Activated B cell treated with CpG ODN at 0.5 μM for 24 hours (primary cell): ENCODE data around the gene CISH. TPM values are rescaled to one million over a fixed set of nuclear protein-coding genes. Genes with fewer than 3 reads are reported as not detected.

Source experiments
- ATAC-seq: fragments of 200-7000 bp; cut with Tn5 transposase; one replicate; pipeline ENCODE4 v1.10.0; 2021; ENCODE audit warnings: low read depth, mild to moderate bottlenecking, moderate library complexity
- CTCF ChIA-PET: fragments of 350-600 bp; sonication (Branson Sonifier 250); formaldehyde crosslinking; loops from one replicate; lab custom pipeline; 2021; ENCODE audit warnings: antibody characterized with exemption; lab: Charles Lee
- POLR2A ChIA-PET: fragments of 350-600 bp; sonication (Branson Sonifier 250); formaldehyde crosslinking; loops from one replicate; lab custom pipeline; 2021; ENCODE audit warnings: antibody characterized with exemption; lab: Charles Lee
- DNase-seq: peaks from one replicate; pipeline ENCODE4 v3.0.0; 2022
- H3K27ac Mint-ChIP-seq: one replicate; pipeline ENCODE4 v1.8.0; 2020; ENCODE audit warnings: mixed read lengths
- H3K27me3 Mint-ChIP-seq: one replicate; pipeline ENCODE4 v1.8.0; 2021; ENCODE audit warnings: mixed read lengths
- H3K36me3 Mint-ChIP-seq: one replicate; pipeline ENCODE4 v1.8.0; 2021; ENCODE audit warnings: low read depth, mixed read lengths
- H3K4me1 Mint-ChIP-seq: one replicate; pipeline ENCODE4 v1.8.0; 2021; ENCODE audit warnings: mixed read lengths
- H3K4me3 Mint-ChIP-seq: one replicate; pipeline ENCODE4 v1.8.0; 2020; ENCODE audit warnings: mild to moderate bottlenecking, mixed read lengths
- H3K9me3 Mint-ChIP-seq: one replicate; pipeline ENCODE4 v1.8.0; 2020; ENCODE audit warnings: mixed read lengths
- intact Hi-C: fragments of 100-400 bp; cut with micrococcal nuclease; formaldehyde crosslinking; loops from one replicate; pipeline ENCODE4 v1.15.1; 2024
- total RNA-seq: library from RNA; stranded (reverse); gene quantifications from 2 replicates; pipeline ENCODE4 v1.2.3, GENCODE V29; 2022
- TF ChIP-seq, protein P1 (sequence below): fragments of 200-600 bp; IDR thresholded peaks from one replicate; pipeline ENCODE4 v1.8.0; 2022; ENCODE audit warnings: antibody characterized with exemption, mild to moderate bottlenecking

CISH gene
- total RNA-seq, 1 donor from 2014 or later, result 3.2 TPM

DNA sequence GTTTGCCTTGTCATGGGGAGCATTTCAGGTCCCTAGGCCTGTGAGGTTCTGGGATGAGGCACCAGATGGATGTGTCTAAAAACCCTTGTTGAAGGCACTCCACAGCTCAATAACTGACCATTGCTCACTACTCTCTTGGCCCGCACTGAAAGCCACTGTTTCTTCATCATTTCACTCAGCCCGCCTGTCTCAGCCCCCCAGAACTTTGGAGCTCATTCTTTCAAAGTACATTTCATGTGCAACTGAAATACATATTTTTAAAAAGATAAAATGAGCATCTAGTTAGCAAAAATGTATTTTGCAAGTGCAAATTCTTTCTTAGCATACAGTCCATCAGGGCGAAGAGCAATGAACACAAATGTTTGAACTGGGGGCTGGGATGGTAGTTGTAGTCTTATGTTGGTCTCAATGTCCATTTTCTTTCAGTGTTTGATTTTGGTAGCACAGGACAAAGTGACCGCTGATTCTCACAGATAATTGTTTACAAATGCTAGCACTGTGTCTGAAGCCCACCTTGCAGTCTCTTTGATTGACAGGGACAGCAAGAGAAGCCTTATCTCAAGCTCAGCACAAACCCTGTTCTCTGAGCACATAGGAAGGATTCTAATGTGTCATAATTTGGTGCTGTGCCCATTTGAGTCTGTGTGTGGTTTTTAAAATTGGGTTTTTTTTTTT is 22.7 kb downstream of the CISH start:
- CTCF ChIA-PET, result interaction anchor here (4.9 to 5.2 kb wide), 2 partner anchors 18 to 21 kb away, joined by 41 to 60 read pairs; partner anchors contain the start of genes CISH and HEMK1
- intact Hi-C loops, result no loop called here
- Mint-ChIP-seq H3K4me3 (no peak overlapping the region), H3K36me3 (peaks cover 4% of the 10 kb centered on the region), H3K4me1 (peaks cover 34% of the 10 kb centered on the region), H3K9me3 (no peaks in the 10 kb centered on the region), H3K27ac (peak overlapping the region; percentile 63), H3K27me3 (no peaks in the 10 kb centered on the region)
- TF ChIP-seq, protein P1, sequence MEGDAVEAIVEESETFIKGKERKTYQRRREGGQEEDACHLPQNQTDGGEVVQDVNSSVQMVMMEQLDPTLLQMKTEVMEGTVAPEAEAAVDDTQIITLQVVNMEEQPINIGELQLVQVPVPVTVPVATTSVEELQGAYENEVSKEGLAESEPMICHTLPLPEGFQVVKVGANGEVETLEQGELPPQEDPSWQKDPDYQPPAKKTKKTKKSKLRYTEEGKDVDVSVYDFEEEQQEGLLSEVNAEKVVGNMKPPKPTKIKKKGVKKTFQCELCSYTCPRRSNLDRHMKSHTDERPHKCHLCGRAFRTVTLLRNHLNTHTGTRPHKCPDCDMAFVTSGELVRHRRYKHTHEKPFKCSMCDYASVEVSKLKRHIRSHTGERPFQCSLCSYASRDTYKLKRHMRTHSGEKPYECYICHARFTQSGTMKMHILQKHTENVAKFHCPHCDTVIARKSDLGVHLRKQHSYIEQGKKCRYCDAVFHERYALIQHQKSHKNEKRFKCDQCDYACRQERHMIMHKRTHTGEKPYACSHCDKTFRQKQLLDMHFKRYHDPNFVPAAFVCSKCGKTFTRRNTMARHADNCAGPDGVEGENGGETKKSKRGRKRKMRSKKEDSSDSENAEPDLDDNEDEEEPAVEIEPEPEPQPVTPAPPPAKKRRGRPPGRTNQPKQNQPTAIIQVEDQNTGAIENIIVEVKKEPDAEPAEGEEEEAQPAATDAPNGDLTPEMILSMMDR, result no peak
- POLR2A ChIA-PET, result interaction anchor here (0.9 to 7.3 kb wide), 8 partner anchors 9 to 28 kb away, joined by 3 to 82 read pairs (median 14); partner anchors contain the start of genes C3orf18, CISH, HEMK1 and MAPKAPK3
- ATAC-seq, result no peak
- DNase-seq, result no peak

DNA sequence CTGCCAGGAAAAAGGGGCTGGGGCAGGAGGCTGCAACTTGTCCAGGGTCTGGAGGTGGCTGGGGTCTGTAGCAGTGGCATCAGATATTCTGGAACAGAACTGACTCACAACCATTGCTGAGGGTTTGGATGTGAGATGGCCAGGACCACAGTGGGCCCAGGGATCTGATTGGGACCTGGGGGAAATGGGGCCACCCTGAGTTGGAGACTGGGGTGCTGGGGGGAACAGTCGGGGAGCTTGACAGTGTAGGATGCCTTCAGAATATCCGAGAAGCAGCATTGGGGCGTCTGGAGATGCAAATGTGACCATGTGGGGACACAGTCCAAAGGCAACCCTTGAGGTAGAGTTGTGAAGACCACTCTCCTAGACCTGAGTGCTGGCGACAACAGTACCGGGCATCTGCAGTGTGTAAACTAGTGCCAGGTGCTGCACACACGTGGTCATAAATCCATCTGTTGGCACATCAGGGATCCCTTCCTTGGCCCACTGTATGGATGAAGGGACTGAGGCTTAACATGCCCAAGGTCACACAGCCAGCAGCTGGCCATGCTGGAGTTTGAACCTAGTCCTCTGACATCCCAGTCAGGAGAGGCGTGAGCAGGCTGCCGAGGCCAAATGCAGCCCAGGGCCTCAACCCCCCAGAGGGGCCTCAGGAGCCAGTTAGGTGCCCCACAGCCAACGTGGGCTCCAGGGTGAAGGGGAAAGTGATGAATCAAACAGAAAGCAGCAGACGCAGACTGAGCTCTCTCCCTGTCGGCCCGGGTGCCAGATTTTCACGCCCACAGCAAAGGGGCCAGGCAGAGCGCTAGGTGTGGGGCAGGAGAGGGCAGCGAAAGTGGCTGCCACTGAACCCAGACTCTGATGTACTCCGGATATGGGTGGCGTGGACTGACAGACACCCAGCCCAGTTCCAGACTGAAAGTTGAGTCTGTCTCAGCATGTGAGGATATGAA is 23.5 kb downstream of the CISH start:
- TF ChIP-seq, protein P1, result no peak
- H3K4me3 Mint-ChIP-seq, result no peak overlapping the region
- peaks cover 8% of the 10 kb centered on the region for H3K36me3 Mint-ChIP-seq
- peaks cover 34% of the 10 kb centered on the region for H3K4me1 Mint-ChIP-seq
- ChIA-PET CTCF (interaction anchor here (1.4 to 5.2 kb wide), 2 partner anchors 17 to 28 kb away, joined by 5 to 41 read pairs; partner anchors contain the start of gene HEMK1), POLR2A (interaction anchor here (0.9 to 7.3 kb wide), 6 partner anchors 10 to 24 kb away, joined by 3 to 82 read pairs (median 10); partner anchors contain the start of genes C3orf18, CISH and HEMK1)
- ATAC-seq (peak; percentile 6), DNase-seq (no peak)
- no peaks in the 10 kb centered on the region for H3K27me3 Mint-ChIP-seq
- intact Hi-C loops, result no loop called here
- H3K9me3 Mint-ChIP-seq, result no peaks in the 10 kb centered on the region
- H3K27ac Mint-ChIP-seq, result peak overlapping the region; percentile 63

DNA sequence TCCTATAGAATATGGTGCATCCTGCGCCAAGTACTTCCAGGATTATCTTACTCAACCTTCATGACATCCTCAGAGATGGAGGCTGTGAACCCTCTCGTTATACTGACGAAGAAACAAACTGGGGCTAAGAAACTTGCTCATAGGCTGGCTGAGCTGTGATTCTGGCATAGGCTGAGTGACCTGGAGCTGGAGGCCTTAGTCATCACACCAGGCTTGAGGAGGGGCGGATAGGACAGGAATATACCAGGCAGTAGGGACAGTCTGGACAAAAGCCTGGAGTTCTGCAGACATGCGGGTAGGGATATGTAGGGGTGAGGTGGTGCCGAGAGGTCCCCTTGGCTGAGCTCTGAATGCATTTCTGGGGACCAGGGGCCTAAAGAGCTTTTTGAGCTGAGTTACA is 24.2 kb downstream of the CISH start:
- ChIA-PET CTCF (interaction anchor here (1.4 to 2.5 kb wide), 2 partner anchors 17 to 29 kb away, joined by 5 to 11 read pairs; no protein-coding TSS in a partner anchor), POLR2A (interaction anchor here (7.3 kb wide), 1 partner anchor 17 kb away, joined by 82 read pairs; the partner anchor contains the start of gene HEMK1)
- intact Hi-C loops, result no loop called here
- Mint-ChIP-seq H3K4me3 (no peak overlapping the region), H3K9me3 (no peaks in the 10 kb centered on the region), H3K27ac (peak overlapping the region; percentile 27), H3K4me1 (peaks cover 32% of the 10 kb centered on the region), H3K27me3 (no peaks in the 10 kb centered on the region), H3K36me3 (peaks cover 8% of the 10 kb centered on the region)
- DNase-seq (no peak), ATAC-seq (no peak)
- TF ChIP-seq, protein P1, result no peak

DNA sequence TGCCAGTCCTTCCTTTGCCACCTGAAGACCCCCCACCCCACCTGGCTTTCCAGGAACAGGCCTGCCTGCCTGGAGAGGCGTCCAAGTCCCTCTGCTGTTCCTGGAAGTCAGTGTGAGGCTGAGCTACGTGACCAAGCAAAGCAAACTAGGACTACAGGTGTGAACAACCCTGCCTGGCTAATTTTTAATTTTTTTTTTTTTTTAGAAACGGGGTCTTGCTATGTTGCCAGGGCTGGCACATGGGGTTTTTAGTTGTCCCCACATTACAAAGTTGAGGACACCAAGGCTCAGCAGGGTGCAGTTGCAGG is 24.9 kb downstream of the CISH start:
- no peaks in the 10 kb centered on the region for H3K27me3 Mint-ChIP-seq
- TF ChIP-seq, protein P1, result no peak
- intact Hi-C loops, result no loop called here
- POLR2A ChIA-PET, result interaction anchor here (1.0 to 7.3 kb wide), 3 partner anchors 17 to 249 kb away, joined by 3 to 82 read pairs (median 4); partner anchors contain the start of genes CISH and HEMK1
- H3K36me3 Mint-ChIP-seq, result peaks cover 11% of the 10 kb centered on the region
- H3K4me1 Mint-ChIP-seq, result peaks cover 31% of the 10 kb centered on the region
- CTCF ChIA-PET, result interaction anchor here (1.4 to 2.5 kb wide), 3 partner anchors 16 to 29 kb away, joined by 5 to 11 read pairs (median 5); no protein-coding TSS in a partner anchor
- no peak for ATAC-seq
- DNase-seq, result no peak
- H3K9me3 Mint-ChIP-seq, result no peaks in the 10 kb centered on the region
- H3K27ac Mint-ChIP-seq, result no peak overlapping the region
- no peak overlapping the region for H3K4me3 Mint-ChIP-seq
